Suprapubic skin (tissue), 3 donors: Measurements from ENCODE around the gene GMDS.

ENCODE experiments used
- POLR2A ChIP-seq, 2 donors: fragments of 450-650 bp; IDR thresholded peaks; one replicate each; pipeline ENCODE4 v1.6.1; 2017; ENCODE audit warnings: antibody characterized with exemption in 2 of 2, mild to moderate bottlenecking in 2 of 2, moderate library complexity in 2 of 2
- TF ChIP-seq, protein P1 (sequence below), 2 donors: fragments of 200-600 bp in 1 of 2; fragments of 450-650 bp in 1 of 2; sonication (generic) in 1 of 2; IDR thresholded peaks; one replicate each; pipeline ENCODE4 v1.5.1; 2016 to 2019; ENCODE audit warnings: antibody characterized with exemption in 2 of 2, mild to moderate bottlenecking in 1 of 2, moderate library complexity in 1 of 2

DNA sequence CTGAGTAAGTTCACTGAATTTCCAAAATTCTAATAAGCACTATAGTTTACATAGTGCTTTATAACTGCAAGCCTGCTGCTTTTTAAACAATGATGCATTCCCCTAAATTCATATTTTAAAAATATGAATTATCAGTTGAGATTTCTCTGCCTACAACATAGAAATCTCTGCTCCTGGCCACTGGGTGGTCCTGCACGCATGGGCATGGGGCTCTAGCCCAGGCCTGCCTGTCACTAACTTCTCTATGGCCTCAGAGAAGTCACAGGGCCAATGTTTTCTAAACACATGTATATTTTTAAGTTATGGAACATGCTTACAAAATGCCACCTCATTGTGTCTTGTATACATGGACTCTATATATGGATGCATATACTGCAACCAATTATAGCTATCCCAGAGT lies 424.7 kb downstream of the GMDS start:
- TF ChIP-seq, protein P1, sequence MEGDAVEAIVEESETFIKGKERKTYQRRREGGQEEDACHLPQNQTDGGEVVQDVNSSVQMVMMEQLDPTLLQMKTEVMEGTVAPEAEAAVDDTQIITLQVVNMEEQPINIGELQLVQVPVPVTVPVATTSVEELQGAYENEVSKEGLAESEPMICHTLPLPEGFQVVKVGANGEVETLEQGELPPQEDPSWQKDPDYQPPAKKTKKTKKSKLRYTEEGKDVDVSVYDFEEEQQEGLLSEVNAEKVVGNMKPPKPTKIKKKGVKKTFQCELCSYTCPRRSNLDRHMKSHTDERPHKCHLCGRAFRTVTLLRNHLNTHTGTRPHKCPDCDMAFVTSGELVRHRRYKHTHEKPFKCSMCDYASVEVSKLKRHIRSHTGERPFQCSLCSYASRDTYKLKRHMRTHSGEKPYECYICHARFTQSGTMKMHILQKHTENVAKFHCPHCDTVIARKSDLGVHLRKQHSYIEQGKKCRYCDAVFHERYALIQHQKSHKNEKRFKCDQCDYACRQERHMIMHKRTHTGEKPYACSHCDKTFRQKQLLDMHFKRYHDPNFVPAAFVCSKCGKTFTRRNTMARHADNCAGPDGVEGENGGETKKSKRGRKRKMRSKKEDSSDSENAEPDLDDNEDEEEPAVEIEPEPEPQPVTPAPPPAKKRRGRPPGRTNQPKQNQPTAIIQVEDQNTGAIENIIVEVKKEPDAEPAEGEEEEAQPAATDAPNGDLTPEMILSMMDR (IDR thresholded peaks at IDR 0.05), result no peak
- no peak for TF ChIP-seq POLR2A (IDR thresholded peaks at IDR 0.05)
